GM18907 (cell line): Measurements from ENCODE around the gene RASL11B.

Experiments
- ATAC-seq: cut with Tn5 transposase; IDR thresholded peaks from one replicate; pipeline ENCODE4 v1.9.1; 2021; ENCODE audit warnings: mild to moderate bottlenecking, moderate library complexity; ENCODE audit not compliant: unreplicated experiment

Gene RASL11B

DNA sequence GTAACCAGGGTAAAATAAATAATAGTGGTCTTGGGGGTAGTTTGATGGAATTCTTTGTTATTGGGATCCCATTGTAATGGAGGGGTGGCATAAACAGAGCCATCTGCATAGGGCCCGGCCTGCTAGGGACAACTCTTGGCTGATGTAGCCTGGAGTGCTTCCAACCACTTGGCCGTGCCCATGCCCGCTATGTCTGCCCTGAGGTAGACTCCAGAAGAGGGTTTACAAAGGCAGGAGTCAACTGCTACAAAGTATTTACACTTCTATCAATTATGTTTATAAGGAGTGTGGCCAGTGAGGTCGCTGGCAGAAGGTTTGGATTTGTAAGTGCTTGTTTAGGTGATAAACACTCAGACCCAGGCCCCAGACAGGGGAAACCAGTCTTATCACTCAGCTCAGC is 8.1 kb downstream of the RASL11B start:
- ATAC-seq, result no peak

DNA sequence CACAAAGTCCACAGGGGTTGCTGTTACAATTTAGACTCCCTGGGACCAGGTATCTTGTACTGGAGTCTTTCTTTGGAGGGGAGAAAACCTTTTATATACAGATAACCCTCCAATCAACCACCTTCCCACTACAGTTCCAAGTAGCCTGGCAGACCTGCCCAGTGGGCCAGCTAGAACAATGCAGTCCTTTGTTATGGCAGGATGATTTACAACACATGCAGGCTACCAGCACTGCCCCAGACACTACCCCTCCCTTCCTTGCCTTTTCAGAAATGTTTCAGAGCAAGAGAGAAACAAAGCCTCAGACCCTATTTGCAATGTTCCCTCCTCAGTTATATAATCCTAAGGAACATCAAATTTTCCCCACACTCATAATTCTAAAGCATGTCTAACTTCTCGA is 11.1 kb downstream of the RASL11B start:
- no peak for ATAC-seq

GRCh38 chr4:52873861-52874343 is 11.8 kb downstream of the RASL11B start:
- ATAC-seq, result no peak

DNA sequence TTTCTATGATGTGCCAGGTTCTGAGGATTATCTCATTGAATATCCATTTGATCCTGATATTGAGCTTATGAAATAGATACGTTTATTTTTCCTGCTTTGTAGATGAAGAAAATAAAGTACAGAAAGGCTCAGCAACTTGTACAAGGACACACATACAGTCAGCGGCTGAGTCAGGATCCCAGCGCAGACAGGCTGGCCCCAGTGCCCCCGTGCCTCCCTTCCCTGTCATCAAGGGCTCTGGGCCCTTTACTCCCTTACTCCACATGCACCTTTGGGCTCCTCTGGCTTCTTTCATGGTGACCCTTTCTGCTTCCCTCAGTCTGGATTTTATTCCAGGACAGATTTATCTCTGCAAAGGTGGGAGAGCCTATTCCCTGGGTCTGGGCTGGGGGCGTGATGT is 12.8 kb downstream of the RASL11B start:
- no peak for ATAC-seq

DNA sequence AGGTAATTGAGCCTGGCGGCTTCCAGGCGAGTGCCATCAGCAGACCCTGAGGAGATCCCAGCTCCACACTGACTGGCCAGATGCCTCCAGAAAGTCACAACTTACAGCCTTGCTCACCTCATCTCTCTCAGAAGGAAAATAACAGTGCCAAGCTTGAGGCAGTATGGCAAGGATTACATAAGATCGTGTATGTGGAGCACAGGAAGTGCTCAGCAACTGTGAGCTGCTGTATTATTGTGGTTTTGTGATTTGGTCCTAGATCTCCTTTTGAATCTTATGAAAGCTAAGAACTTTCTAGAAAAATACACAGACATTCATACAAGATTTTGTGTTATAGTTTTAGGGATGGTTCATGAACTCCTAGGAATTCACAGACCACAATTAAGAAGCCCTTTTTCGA is 14.0 kb downstream of the RASL11B start:
- ATAC-seq, result no peak

DNA sequence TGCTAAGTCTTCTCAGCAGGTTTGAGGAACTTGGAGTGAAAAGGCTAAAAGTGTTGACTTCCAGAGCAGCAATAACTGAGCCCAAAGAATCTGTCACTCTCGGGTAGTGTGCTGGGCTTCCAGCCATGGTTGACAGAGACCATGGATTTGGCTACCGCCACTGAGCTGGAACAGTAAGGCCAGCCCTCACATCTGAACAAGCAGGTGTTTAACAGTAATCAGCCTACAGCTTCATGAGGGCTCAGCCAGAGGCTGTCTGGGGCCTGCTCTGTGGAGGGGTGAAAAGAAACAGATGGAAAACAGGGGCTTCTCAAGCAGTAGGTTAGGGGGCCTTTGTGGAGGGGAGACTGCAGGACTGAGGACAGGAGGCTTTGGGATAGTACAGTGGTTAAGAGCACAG is 14.9 kb downstream of the RASL11B start:
- ATAC-seq, result no peak

DNA sequence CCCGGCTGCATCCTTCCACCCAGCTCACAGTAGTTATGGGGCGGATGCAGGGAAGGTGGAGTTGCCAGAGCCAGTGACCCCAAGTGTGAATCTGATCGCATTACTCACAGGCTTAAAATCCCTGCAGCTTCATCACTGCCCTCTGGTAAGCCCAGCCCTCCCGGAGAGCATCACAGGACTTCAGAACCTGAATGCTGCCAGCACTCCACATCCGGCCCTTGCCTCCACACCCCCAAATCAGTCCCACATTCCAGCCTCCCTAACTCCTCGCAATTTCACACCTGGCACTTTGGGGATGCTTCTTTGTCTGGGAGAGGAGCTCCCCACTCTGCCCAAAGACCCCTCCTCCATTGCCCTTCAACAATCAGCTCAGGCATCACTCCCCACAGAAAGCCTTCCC is 15.6 kb downstream of the RASL11B start:
- ATAC-seq, result no peak

GRCh38 chr4:52879471-52879870 is 17.4 kb downstream of the RASL11B start:
- ATAC-seq, result no peak

GRCh38 chr4:52880994-52881393 is 18.9 kb downstream of the RASL11B start:
- no peak for ATAC-seq

DNA sequence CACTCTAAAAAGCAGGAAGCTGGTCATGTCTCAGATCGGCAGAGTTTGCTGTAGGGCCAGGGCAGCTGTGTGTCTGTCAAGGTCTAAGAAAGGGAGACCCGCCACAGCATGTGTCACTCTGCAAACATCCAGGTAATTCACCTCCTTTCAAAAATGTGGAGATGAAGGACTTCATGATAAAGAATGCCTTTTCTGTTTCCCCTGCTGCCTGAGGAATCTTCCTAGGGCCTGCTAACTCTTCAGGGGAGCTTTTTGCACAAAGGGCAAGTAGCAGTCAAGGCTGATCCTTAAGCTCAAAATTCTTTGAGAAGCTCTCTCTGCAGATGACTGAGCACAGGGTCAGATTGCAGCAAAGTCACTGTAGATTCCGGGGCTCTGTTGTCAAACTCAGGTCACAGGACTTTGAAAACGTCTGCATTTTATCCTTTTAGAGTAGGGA is 21.1 kb downstream of the RASL11B start:
- no peak for ATAC-seq

- no peak for ATAC-seq
Observed at GRCh38 chr4:52883707-52884669, 21.9 kb downstream of the RASL11B start.

- no peak for ATAC-seq
Observed at GRCh38 chr4:52884994-52885393, 22.9 kb downstream of the RASL11B start.

GRCh38 chr4:52889354-52889753 is 27.2 kb downstream of the RASL11B start:
- no peak for ATAC-seq

GRCh38 chr4:52889778-52890520 is 27.8 kb downstream of the RASL11B start:
- ATAC-seq, result no peak

- ATAC-seq, result no peak
Observed at GRCh38 chr4:52890521-52890791, 28.3 kb downstream of the RASL11B start.

DNA sequence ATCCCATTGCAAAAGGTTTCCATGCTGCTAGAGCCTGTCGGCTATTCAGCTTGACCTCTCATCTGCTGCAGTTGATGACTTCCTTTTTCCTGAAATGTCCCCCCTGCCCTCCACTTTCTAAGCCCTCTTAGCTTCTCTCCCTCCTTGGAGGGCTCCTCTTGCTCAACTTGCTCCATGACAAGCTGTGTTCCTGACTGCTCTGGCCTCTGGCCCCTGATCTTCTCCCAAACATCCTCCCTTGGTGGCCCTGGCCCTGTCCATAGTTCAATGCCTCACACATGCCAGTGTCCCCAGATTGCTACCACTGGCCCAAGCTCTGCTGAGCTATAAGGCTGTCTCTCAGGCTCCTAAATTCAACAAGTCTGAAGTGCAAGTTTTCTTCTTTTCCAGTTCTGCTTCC is 29.6 kb downstream of the RASL11B start:
- no peak for ATAC-seq

GRCh38 chr4:52892880-52893279 is 30.8 kb downstream of the RASL11B start:
- ATAC-seq, result no peak

GRCh38 chr4:52894443-52894842 is 32.3 kb downstream of the RASL11B start:
- ATAC-seq, result no peak

GRCh38 chr4:52903273-52903672 is 41.2 kb downstream of the RASL11B start:
- no peak for ATAC-seq

DNA sequence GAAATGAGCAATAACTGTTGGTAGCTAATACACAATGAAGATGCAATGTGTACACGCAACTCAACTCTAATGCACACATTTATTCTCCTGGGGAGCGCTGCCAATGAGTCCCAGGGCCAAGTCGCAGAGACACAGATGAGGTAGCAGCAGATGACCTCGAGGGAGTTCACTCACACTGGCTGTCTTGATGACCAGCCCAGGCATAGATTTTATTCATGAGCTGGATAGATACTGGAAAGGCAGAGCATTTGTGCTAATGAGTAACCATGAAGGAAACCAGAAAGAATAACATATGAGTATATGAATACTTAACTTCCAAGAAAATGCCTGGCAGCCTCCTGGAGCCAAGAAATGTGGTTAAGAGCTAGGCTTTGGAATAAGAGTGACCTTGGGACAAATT is 42.3 kb downstream of the RASL11B start:
- no peak for ATAC-seq

DNA sequence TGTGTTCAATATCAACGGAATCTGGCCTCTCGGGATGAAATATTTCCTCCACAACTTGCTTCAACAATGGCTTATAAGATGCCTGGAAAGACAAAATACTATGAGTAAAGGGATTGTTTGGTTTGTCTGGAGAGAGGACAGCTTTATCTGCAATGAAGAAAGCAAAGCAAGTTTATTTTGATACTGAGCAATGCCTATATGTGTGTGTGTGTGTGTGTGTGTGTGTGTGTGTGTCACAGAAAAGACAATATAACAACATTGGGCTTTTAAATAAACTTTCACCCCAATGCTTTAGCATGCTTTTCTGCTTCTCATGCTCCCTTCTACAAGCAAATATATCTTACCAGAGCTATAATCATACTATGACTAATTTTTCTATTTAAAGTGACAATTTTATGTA is 45.4 kb downstream of the RASL11B start:
- no peak for ATAC-seq

DNA sequence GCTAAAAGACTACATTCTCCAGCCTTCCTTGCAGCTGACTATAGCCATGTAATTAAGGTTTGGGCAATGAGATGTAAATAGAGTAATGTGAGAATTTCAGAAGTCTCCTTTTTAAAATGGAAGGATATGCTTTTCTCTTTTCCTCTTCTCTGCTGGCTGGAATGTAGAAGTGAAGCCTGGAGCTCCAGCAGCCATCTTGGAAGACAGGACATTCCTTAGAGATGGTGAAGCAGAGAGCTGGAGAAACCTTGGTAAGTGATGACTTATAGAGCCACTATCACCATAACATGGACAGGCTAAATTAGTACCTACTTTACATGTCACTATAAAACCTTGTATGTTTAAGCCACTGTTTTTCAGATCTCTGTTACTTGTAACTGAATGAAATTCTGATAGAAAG is 48.0 kb downstream of the RASL11B start:
- no peak for ATAC-seq
